ENCODE results near the gene PRELID2.

PRELID2 gene

GRCh38 chr5:145768863-145769262 is 66.3 kb downstream of the PRELID2 start:
- no peak for TF ChIP-seq CTCF (IDR thresholded peaks at IDR 0.05; ENCODE audit: low read depth, low read length)
- no peak overlapping the region for H3K4me3 ChIP-seq (replicated peaks in 1 of 2; ENCODE audit: low read depth in 2 of 2, low read length in 2 of 2)
- DNase-seq (ENCODE audit: low read depth in 2 of 2) = no peak

GRCh38 chr5:145764325-145764724 is 70.8 kb downstream of the PRELID2 start:
- TF ChIP-seq CTCF (IDR thresholded peaks at IDR 0.05; ENCODE audit: low read depth, low read length) = no peak
- DNase-seq (ENCODE audit: low read depth in 2 of 2) = peak in 1 of 2 donors; percentile 12
- H3K4me3 ChIP-seq (replicated peaks in 1 of 2; ENCODE audit: low read depth in 2 of 2, low read length in 2 of 2) = no peak overlapping the region

GRCh38 chr5:145762833-145763232 is 72.3 kb downstream of the PRELID2 start:
- DNase-seq (ENCODE audit: low read depth in 2 of 2) = no peak
- no peak for TF ChIP-seq CTCF (IDR thresholded peaks at IDR 0.05; ENCODE audit: low read depth, low read length)
- no peak overlapping the region for H3K4me3 ChIP-seq (replicated peaks in 1 of 2; ENCODE audit: low read depth in 2 of 2, low read length in 2 of 2)

GRCh38 chr5:145761254-145761653 is 73.9 kb downstream of the PRELID2 start:
- H3K4me3 ChIP-seq (replicated peaks in 1 of 2; ENCODE audit: low read depth in 2 of 2, low read length in 2 of 2) = no peak overlapping the region
- no peak for TF ChIP-seq CTCF (IDR thresholded peaks at IDR 0.05; ENCODE audit: low read depth, low read length)
- no peak for DNase-seq (ENCODE audit: low read depth in 2 of 2)

GRCh38 chr5:145760660-145761059 is 74.5 kb downstream of the PRELID2 start:
- no peak overlapping the region for H3K4me3 ChIP-seq (replicated peaks in 1 of 2; ENCODE audit: low read depth in 2 of 2, low read length in 2 of 2)
- no peak for DNase-seq (ENCODE audit: low read depth in 2 of 2)
- no peak for TF ChIP-seq CTCF (IDR thresholded peaks at IDR 0.05; ENCODE audit: low read depth, low read length)

- H3K4me3 ChIP-seq (replicated peaks in 1 of 2; ENCODE audit: low read depth in 2 of 2, low read length in 2 of 2) = no peak overlapping the region
These were observed 82.2 kb downstream of the PRELID2 start for GRCh38 chr5:145752947-145753346.

More at GRCh38 chr5:145752947-145753346, 82.2 kb downstream of the PRELID2 start:
- no peak for TF ChIP-seq CTCF (IDR thresholded peaks at IDR 0.05; ENCODE audit: low read depth, low read length)
- peak; percentile 21 to 79 for DNase-seq (ENCODE audit: low read depth in 2 of 2)
